Measurements from ENCODE around the gene DPM3. TPM values are rescaled to one million over a fixed set of nuclear protein-coding genes. Genes with fewer than 3 reads are reported as not detected.
"Not testable (repeated sequence)": the region's sequence is repeated elsewhere in the genome, so short reads cannot be mapped to it uniquely, and the experiment has no call there.

The DPM3 gene
- total and polyA plus RNA-seq, 2 donors (not counting 3 experiments of a cell fraction or from before 2014, with no cell fraction given), result 69.6 to 258 TPM

DNA sequence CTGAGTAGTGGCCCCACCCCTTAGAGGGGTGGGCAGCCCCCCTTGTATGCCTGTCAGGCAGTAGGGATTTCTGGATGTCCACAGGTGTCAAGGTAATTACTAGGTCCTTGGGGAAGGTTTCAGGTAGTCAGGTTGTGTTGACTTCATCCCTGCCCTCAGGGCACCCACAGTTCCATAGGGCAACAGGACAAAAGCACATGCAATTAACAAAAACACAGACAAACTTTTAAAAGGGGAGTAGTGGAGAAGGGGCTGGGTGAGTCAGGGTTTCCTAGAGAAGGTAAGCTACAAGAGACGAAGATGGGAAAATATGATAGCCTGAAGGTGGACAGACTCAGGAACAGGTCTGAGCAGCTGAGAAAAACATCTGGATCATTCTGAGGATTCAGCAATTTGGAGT, 18.7 kb upstream of the DPM3 start:
- H3K27ac ChIP-seq (ENCODE audit: insufficient read depth, low read depth, low read length), result no peak overlapping the region
- TF ChIP-seq EZH2 (IDR thresholded peaks at IDR 0.05; ENCODE audit: borderline replicate concordance, low read depth, low read length, severe bottlenecking) (no peak), POLR2A (IDR thresholded peaks at IDR 0.05; ENCODE audit: low read depth, low read length) (no peak), FOS (IDR thresholded peaks at IDR 0.05; ENCODE audit: borderline replicate concordance, insufficient read depth, low read length) (no peak), POLR2AphosphoS5 (IDR thresholded peaks at IDR 0.05; ENCODE audit: insufficient read depth, low read depth, low read length) (no peak), CTCF (IDR thresholded peaks at IDR 0.05; ENCODE audit: extremely low read depth in 1 of 2, insufficient read depth in 1 of 2, low read depth in 1 of 2, low read length in 2 of 2) (no peak), MYC (IDR thresholded peaks at IDR 0.05; ENCODE audit: low read depth, low read length) (no peak), GATA2 (IDR thresholded peaks at IDR 0.05; ENCODE audit: insufficient read depth, insufficient read length, low read depth, low read length) (no peak), JUN (IDR thresholded peaks at IDR 0.05; ENCODE audit: borderline replicate concordance, insufficient read depth, insufficient read length, low read depth) (no peak)
- TF ChIP-seq, protein P1, sequence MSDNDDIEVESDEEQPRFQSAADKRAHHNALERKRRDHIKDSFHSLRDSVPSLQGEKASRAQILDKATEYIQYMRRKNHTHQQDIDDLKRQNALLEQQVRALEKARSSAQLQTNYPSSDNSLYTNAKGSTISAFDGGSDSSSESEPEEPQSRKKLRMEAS (IDR thresholded peaks at IDR 0.05; ENCODE audit: insufficient read depth, insufficient read length), result no peak
- intact Hi-C loops (cut with micrococcal nuclease), result no loop called here
- no peak overlapping the region for H3K4me2 ChIP-seq (ENCODE audit: insufficient read depth, low read length)
- no peaks in the 10 kb centered on the region for H3K9me1 ChIP-seq (replicated peaks; ENCODE audit: control insufficient read depth, extremely low read depth, insufficient read depth, low read length)
- H4K20me1 ChIP-seq (replicated peaks; ENCODE audit: control insufficient read depth, extremely low read depth, insufficient read depth, low read length), result no peaks in the 10 kb centered on the region
- BruUV-seq (replicated peaks), result no TSS peak
- H3K9me3 ChIP-seq (replicated peaks; ENCODE audit: control insufficient read depth, insufficient read depth, low read length), result no peaks in the 10 kb centered on the region
- H3K4me3 ChIP-seq (replicated peaks in 1 of 3; ENCODE audit: insufficient read depth in 1 of 3, low read depth in 1 of 3, low read length in 3 of 3), result no peak overlapping the region
- no peaks in the 10 kb centered on the region for H3K4me1 ChIP-seq (ENCODE audit: control insufficient read depth, extremely low read depth, insufficient read depth, low read length)
- ChIA-PET CTCF (no interaction called here), POLR2A (no interaction called here)
- H2AFZ ChIP-seq (ENCODE audit: low read depth, low read length), result no peak overlapping the region
- dilution Hi-C loops (cut with MboI; ENCODE audit: extremely low pct_ligation_motif_present, low sequenced_read_pairs), result no loop called here
- no peaks in the 10 kb centered on the region for H3K27me3 ChIP-seq (ENCODE audit: control insufficient read depth in 2 of 2, insufficient read depth in 2 of 2, low read length in 2 of 2)
- no peaks in the 10 kb centered on the region for H3K79me2 ChIP-seq (ENCODE audit: control insufficient read depth, insufficient read depth, low read length)
- H3K36me3 ChIP-seq (ENCODE audit: control insufficient read depth in 2 of 2, extremely low read depth in 1 of 2, insufficient read depth in 2 of 2, low read length in 2 of 2), result no peaks in the 10 kb centered on the region
- FAIRE-seq (no peak), DNase-seq (ENCODE audit: low read depth, low spot score) (no peak)
- no peak overlapping the region for H3K9ac ChIP-seq (replicated peaks; ENCODE audit: extremely low read depth, insufficient read depth, low read length)

DNA sequence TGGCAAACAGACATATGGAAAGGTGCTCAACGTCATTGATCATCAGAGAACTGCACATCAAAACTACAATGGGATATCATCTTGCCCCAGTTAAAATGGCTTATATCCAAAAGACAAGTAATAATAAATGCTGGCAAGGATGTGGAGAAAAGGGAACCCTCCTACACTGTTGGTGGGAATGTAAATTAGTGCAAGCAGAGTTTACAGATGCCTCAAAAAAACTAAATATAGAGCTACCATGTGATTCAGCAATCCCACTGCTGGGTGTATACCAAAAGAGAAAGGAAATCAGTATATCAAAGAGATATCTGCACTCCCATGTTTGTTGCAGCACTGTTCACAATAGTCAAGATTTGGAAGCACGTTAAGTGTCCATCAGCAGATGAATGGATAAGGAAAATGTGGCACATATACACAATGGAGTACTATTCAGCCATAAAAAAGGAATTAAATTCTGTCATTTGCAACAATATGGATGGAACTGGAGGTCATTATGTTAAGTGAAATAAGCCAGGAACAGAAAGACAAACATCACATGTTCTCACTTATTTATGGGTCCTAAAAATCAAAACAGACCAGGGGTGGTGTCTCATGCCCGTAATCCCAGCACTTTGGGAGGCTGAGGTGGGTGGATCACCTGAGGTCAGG, 15.8 kb upstream of the DPM3 start:
- DNase-seq (ENCODE audit: low read depth, low spot score); H3K4me1 ChIP-seq (ENCODE audit: control insufficient read depth, extremely low read depth, insufficient read depth, low read length); H2AFZ ChIP-seq (ENCODE audit: low read depth, low read length); intact Hi-C loops (cut with micrococcal nuclease); FAIRE-seq; H4K20me1 ChIP-seq (replicated peaks; ENCODE audit: control insufficient read depth, extremely low read depth, insufficient read depth, low read length); dilution Hi-C loops (cut with MboI; ENCODE audit: extremely low pct_ligation_motif_present, low sequenced_read_pairs); H3K27me3 ChIP-seq (ENCODE audit: control insufficient read depth in 2 of 2, insufficient read depth in 2 of 2, low read length in 2 of 2); H3K4me3 ChIP-seq (replicated peaks in 1 of 3; ENCODE audit: insufficient read depth in 1 of 3, low read depth in 1 of 3, low read length in 3 of 3); H3K9ac ChIP-seq (replicated peaks; ENCODE audit: extremely low read depth, insufficient read depth, low read length); BruUV-seq (replicated peaks); H3K9me1 ChIP-seq (replicated peaks; ENCODE audit: control insufficient read depth, extremely low read depth, insufficient read depth, low read length); H3K4me2 ChIP-seq (ENCODE audit: insufficient read depth, low read length); H3K9me3 ChIP-seq (replicated peaks; ENCODE audit: control insufficient read depth, insufficient read depth, low read length); H3K27ac ChIP-seq (ENCODE audit: insufficient read depth, low read depth, low read length); H3K79me2 ChIP-seq (ENCODE audit: control insufficient read depth, insufficient read depth, low read length); POLR2A ChIA-PET; H3K36me3 ChIP-seq (ENCODE audit: control insufficient read depth in 2 of 2, extremely low read depth in 1 of 2, insufficient read depth in 2 of 2, low read length in 2 of 2): not testable (repeated sequence)
- CTCF ChIA-PET, result interaction anchor here (1.8 to 2.0 kb wide), 2 partner anchors 11 to 65 kb away, joined by 7 to 9 read pairs; no protein-coding TSS in a partner anchor

Data from endothelial cell of umbilical vein (primary cell).